HEK293 (cell line): ENCODE measurements around the gene TTYH2.

Experiments
- CTCF ChIA-PET: fragments of 350-600 bp; formaldehyde crosslinking; extraction: SDS; loops from one replicate; lab custom pipeline; 2021; ENCODE audit warnings: antibody characterized with exemption; lab: Yijun Ruan, JAX
- POLR2A ChIA-PET: fragments of 300-600 bp; formaldehyde crosslinking; extraction: SDS; loops from one replicate; lab custom pipeline; 2020; ENCODE audit warnings: antibody characterized with exemption, inconsistent platforms; lab: Yijun Ruan, JAX
- H3K27ac ChIP-seq: fragments of 200-500 bp; sonication (Bioruptor generic); 2 replicates; pipeline ENCODE4 v1.5.1; 2014; ENCODE audit warnings: low read depth, low read length, control low read depth, inconsistent platforms; ENCODE audit errors: extremely low read depth
- H3K36me3 ChIP-seq, 2 experiments: fragments of 200-500 bp in 1 of 2; sonication (Bioruptor generic) in 1 of 2; 1 replicate in 1 of 2; 2 replicates in 1 of 2; pipeline ENCODE4 v1.5.1; 2014 to 2017; ENCODE audit warnings: inconsistent platforms in 2 of 2, low read length in 2 of 2; ENCODE audit not compliant: control insufficient read depth in 2 of 2, insufficient read depth in 1 of 2
- H3K4me1 ChIP-seq: fragments of 200-500 bp; sonication (Bioruptor generic); 2 replicates; pipeline ENCODE4 v1.5.1; 2014; ENCODE audit warnings: mild to moderate bottlenecking, low read length, inconsistent platforms; ENCODE audit not compliant: control insufficient read depth, insufficient read depth
- H3K4me3 ChIP-seq: 2 replicates; pipeline ENCODE4 v1.5.1; 2011; ENCODE audit warnings: low read depth, mild to moderate bottlenecking, control low read depth, low read length, moderate library complexity
- H3K9me3 ChIP-seq: fragments of 200-500 bp; sonication (Bioruptor generic); 2 replicates; pipeline ENCODE4 v1.5.1; 2014; ENCODE audit warnings: low read depth, low read length, inconsistent platforms; ENCODE audit not compliant: control insufficient read depth, insufficient read depth
- FEZF1 ChIP-seq: fragments of 450-650 bp; formaldehyde crosslinking; IDR thresholded peaks from 2 replicates; pipeline ENCODE4 v1.5.1; 2016; ENCODE audit warnings: missing biosample characterization, missing genetic modification characterization
- MZF1 ChIP-seq: fragments of 450-650 bp; formaldehyde crosslinking; IDR thresholded peaks from 2 replicates; pipeline ENCODE4 v1.5.1; 2017; ENCODE audit warnings: missing biosample characterization, missing genetic modification characterization, borderline replicate concordance
- ZNF146 ChIP-seq: fragments of 450-650 bp; formaldehyde crosslinking; IDR thresholded peaks from 2 replicates; pipeline ENCODE4 v1.5.1; 2016; ENCODE audit warnings: missing biosample characterization, missing genetic modification characterization
- ZNF157 ChIP-seq: fragments of 450-650 bp; formaldehyde crosslinking; IDR thresholded peaks from 2 replicates; pipeline ENCODE4 v1.5.1; 2016; ENCODE audit warnings: missing biosample characterization, missing genetic modification characterization
- ZNF202 ChIP-seq: fragments of 450-650 bp; formaldehyde crosslinking; IDR thresholded peaks from 2 replicates; pipeline ENCODE4 v1.5.1; 2016; ENCODE audit warnings: missing biosample characterization, missing genetic modification characterization, borderline replicate concordance
- ZNF248 ChIP-seq: fragments of 450-650 bp; formaldehyde crosslinking; IDR thresholded peaks from 2 replicates; pipeline ENCODE4 v1.5.1; 2017; ENCODE audit warnings: missing biosample characterization, missing genetic modification characterization
- ZNF335 ChIP-seq: fragments of 450-650 bp; formaldehyde crosslinking; conservative IDR thresholded peaks from 2 replicates; pipeline ENCODE4 v1.5.1; 2016; ENCODE audit warnings: missing biosample characterization, missing genetic modification characterization
- ZNF341 ChIP-seq: fragments of 450-650 bp; formaldehyde crosslinking; IDR thresholded peaks from 2 replicates; pipeline ENCODE4; 2016; ENCODE audit warnings: low read depth, missing biosample characterization, missing genetic modification characterization
- ZNF548 ChIP-seq: fragments of 450-650 bp; formaldehyde crosslinking; IDR thresholded peaks from 2 replicates; pipeline ENCODE4 v1.5.1; 2016; ENCODE audit warnings: missing biosample characterization, missing genetic modification characterization
- ZNF549 ChIP-seq: fragments of 450-650 bp; IDR thresholded peaks from 2 replicates; pipeline ENCODE4 v1.5.1; 2018; ENCODE audit warnings: missing biosample characterization, missing genetic modification characterization, mild to moderate bottlenecking, inconsistent platforms, moderate library complexity
- TF ChIP-seq, protein P1 (sequence below): fragments of 450-650 bp; formaldehyde crosslinking; IDR thresholded peaks from 2 replicates; pipeline ENCODE4 v1.5.1; 2016; ENCODE audit warnings: missing biosample characterization, missing genetic modification characterization
- TF ChIP-seq, protein P2 (sequence below): fragments of 450-650 bp; formaldehyde crosslinking; IDR thresholded peaks from 2 replicates; pipeline ENCODE4 v1.5.1; 2016; ENCODE audit warnings: missing biosample characterization, missing genetic modification characterization
- TF ChIP-seq, protein P3 (sequence below): fragments of 450-650 bp; formaldehyde crosslinking; optimal IDR thresholded peaks from 2 replicates; pipeline ENCODE3; 2016; ENCODE audit warnings: missing biosample characterization, mild to moderate bottlenecking, missing genetic modification characterization
- TF ChIP-seq, protein P4 (sequence below): fragments of 450-650 bp; formaldehyde crosslinking; IDR thresholded peaks from 2 replicates; pipeline ENCODE4 v1.5.1; 2016; ENCODE audit warnings: missing biosample characterization, missing genetic modification characterization
- TF ChIP-seq, protein P5 (sequence below): fragments of 450-650 bp; formaldehyde crosslinking; IDR thresholded peaks from 2 replicates; pipeline ENCODE4 v1.5.1; 2017; ENCODE audit warnings: missing biosample characterization, missing genetic modification characterization

The TTYH2 gene

DNA sequence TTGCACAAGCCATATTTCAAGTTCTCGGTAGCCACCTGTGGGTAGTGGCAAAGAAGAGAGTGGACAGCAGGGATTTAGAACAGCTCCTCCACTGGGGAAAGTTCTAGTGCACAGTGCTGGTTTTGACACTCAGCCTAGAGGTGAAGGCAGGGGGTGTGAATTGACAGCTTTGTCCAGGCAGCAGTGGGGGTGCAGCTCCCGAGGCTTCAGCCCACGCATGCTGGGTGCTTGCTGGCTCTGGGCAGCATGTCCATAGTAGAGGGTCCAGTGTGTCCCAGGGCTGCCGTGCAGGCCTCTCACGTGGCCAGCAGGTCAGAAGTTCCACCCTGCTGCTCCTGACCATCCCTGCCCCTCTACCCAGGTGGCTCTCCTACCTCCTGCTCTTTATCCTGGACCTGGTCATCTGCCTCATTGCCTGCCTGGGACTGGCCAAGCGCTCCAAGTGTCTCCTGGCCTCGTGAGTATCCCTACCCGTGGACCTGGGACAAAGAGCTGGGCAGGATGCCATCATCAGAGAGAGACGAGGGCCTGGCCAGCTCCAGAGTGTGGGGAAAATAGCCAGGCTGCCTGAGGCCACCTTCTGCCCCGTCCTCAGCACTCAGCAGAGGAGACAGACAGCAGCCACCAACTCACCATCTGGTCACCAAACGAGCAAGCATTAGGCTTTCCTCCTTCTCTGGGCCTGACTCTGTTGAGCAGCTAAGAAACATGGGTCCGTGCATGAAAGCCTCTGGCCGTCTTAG lies 29.8 kb downstream of the TTYH2 start (continued):
- TF ChIP-seq, protein P1, sequence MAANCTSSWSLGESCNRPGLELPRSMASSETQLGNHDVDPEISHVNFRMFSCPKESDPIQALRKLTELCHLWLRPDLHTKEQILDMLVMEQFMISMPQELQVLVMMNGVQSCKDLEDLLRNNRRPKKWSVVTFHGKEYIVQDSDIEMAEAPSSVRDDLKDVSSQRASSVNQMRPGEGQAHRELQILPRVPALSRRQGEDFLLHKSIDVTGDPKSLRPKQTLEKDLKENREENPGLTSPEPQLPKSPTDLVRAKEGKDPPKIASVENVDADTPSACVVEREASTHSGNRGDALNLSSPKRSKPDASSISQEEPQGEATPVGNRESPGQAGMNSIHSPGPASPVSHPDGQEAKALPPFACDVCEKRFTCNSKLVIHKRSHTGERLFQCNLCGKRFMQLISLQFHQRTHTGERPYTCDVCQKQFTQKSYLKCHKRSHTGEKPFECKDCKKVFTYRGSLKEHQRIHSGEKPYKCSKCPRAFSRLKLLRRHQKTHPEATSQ (tag by site-specific recombination) = no peak
- TF ChIP-seq ZNF548 (no peak), ZNF202 (tag by site-specific recombination) (no peak)
- TF ChIP-seq, all 188 proteins: peak for 0

DNA sequence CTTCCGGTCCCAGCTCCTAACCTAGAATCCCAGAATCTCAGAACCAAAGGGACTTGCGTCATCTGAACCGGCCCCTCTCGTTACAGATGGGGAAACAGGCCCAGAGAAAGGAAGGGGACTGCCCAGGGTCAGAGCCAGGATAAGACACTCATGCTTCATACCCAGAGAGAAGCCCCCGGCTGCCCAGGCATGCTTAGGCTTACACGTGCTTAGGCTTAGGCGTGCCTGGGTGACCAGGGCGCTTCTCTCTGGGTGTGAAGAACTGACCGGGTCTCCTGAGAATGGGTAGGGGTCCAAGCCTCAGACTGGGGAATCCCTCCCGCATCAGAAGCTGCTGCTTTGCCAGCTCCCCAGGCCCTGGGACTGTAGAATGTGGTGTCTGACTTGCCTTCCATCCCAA lies 30.8 kb downstream of the TTYH2 start:
- Histone ChIP-seq H3K27ac (no peak overlapping the region), H3K4me1 (no peaks in the 10 kb centered on the region)
- CTCF ChIA-PET = interaction anchor here (0.6 kb wide), 1 partner anchor 213 kb away, joined by 3 read pairs; no protein-coding TSS in a partner anchor
- TF ChIP-seq, protein P2, sequence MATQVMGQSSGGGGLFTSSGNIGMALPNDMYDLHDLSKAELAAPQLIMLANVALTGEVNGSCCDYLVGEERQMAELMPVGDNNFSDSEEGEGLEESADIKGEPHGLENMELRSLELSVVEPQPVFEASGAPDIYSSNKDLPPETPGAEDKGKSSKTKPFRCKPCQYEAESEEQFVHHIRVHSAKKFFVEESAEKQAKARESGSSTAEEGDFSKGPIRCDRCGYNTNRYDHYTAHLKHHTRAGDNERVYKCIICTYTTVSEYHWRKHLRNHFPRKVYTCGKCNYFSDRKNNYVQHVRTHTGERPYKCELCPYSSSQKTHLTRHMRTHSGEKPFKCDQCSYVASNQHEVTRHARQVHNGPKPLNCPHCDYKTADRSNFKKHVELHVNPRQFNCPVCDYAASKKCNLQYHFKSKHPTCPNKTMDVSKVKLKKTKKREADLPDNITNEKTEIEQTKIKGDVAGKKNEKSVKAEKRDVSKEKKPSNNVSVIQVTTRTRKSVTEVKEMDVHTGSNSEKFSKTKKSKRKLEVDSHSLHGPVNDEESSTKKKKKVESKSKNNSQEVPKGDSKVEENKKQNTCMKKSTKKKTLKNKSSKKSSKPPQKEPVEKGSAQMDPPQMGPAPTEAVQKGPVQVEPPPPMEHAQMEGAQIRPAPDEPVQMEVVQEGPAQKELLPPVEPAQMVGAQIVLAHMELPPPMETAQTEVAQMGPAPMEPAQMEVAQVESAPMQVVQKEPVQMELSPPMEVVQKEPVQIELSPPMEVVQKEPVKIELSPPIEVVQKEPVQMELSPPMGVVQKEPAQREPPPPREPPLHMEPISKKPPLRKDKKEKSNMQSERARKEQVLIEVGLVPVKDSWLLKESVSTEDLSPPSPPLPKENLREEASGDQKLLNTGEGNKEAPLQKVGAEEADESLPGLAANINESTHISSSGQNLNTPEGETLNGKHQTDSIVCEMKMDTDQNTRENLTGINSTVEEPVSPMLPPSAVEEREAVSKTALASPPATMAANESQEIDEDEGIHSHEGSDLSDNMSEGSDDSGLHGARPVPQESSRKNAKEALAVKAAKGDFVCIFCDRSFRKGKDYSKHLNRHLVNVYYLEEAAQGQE (tag by site-specific recombination) = no peak
- TF ChIP-seq FEZF1 (tag by site-specific recombination) = no peak
- no peak for TF ChIP-seq ZNF248 (tag by site-specific recombination)
- TF ChIP-seq, protein P3, sequence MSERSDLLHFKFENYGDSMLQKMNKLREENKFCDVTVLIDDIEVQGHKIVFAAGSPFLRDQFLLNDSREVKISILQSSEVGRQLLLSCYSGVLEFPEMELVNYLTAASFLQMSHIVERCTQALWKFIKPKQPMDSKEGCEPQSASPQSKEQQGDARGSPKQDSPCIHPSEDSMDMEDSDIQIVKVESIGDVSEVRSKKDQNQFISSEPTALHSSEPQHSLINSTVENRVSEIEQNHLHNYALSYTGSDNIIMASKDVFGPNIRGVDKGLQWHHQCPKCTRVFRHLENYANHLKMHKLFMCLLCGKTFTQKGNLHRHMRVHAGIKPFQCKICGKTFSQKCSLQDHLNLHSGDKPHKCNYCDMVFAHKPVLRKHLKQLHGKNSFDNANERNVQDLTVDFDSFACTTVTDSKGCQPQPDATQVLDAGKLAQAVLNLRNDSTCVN (tag by site-specific recombination) = no peak
- TF ChIP-seq, protein P4, sequence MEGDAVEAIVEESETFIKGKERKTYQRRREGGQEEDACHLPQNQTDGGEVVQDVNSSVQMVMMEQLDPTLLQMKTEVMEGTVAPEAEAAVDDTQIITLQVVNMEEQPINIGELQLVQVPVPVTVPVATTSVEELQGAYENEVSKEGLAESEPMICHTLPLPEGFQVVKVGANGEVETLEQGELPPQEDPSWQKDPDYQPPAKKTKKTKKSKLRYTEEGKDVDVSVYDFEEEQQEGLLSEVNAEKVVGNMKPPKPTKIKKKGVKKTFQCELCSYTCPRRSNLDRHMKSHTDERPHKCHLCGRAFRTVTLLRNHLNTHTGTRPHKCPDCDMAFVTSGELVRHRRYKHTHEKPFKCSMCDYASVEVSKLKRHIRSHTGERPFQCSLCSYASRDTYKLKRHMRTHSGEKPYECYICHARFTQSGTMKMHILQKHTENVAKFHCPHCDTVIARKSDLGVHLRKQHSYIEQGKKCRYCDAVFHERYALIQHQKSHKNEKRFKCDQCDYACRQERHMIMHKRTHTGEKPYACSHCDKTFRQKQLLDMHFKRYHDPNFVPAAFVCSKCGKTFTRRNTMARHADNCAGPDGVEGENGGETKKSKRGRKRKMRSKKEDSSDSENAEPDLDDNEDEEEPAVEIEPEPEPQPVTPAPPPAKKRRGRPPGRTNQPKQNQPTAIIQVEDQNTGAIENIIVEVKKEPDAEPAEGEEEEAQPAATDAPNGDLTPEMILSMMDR = no peak
- TF ChIP-seq ZNF157 (tag by site-specific recombination) = no peak
- no peak for TF ChIP-seq ZNF335 (tag by site-specific recombination)
- TF ChIP-seq MZF1 (tag by site-specific recombination) = no peak
- no peak for TF ChIP-seq ZNF146
- TF ChIP-seq ZNF341 (tag by site-specific recombination) = no peak
- no peak for TF ChIP-seq ZNF549 (tag by site-specific recombination)
- TF ChIP-seq, all 188 proteins: peak for 0
- H3K9me3 ChIP-seq = no peaks in the 10 kb centered on the region
- peaks cover 0 to 4% of the 10 kb centered on the region in 2 experiments; a peak in 1 of 3 replicates for H3K36me3 ChIP-seq
- POLR2A ChIA-PET = no interaction called here
- H3K4me3 ChIP-seq = no peak overlapping the region

DNA sequence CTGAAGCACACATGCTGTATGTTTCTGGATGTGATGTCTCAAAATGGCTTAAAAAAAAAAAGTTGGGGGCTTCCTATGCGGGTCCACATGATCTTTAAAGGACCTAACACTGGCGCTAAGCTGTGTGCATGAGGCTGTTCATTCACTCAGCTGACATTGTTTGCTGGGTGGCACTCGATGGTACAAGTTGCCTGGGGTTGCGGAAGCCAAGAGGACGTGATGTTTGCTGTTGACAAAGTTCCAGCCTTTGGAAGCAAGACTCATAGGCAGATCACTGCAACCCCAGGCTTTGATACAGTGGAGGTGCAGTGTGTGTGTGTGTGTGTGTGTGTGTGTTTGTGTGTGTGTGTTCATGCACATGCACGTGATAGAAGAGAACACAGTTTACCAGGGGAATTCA lies 31.2 kb downstream of the TTYH2 start:
- CTCF ChIA-PET = no interaction called here
- POLR2A ChIA-PET = no interaction called here

More for the DNA sequence above, 31.2 kb downstream of the TTYH2 start:
- no peak overlapping the region for H3K4me3 ChIP-seq
- no peak overlapping the region for H3K27ac ChIP-seq
- no peaks in the 10 kb centered on the region for H3K4me1 ChIP-seq
- H3K9me3 ChIP-seq = no peaks in the 10 kb centered on the region
- TF ChIP-seq, protein P5, sequence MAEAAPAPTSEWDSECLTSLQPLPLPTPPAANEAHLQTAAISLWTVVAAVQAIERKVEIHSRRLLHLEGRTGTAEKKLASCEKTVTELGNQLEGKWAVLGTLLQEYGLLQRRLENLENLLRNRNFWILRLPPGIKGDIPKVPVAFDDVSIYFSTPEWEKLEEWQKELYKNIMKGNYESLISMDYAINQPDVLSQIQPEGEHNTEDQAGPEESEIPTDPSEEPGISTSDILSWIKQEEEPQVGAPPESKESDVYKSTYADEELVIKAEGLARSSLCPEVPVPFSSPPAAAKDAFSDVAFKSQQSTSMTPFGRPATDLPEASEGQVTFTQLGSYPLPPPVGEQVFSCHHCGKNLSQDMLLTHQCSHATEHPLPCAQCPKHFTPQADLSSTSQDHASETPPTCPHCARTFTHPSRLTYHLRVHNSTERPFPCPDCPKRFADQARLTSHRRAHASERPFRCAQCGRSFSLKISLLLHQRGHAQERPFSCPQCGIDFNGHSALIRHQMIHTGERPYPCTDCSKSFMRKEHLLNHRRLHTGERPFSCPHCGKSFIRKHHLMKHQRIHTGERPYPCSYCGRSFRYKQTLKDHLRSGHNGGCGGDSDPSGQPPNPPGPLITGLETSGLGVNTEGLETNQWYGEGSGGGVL (tag by site-specific recombination) = no peak
- TF ChIP-seq, protein P3 (tag by site-specific recombination) = peak; percentile 6
- TF ChIP-seq, all 188 proteins: peak for 1
- H3K36me3 ChIP-seq = peaks cover 0 to 4% of the 10 kb centered on the region in 2 experiments; a peak in 1 of 3 replicates
